HCT116 (cell line): ENCODE results near the gene LCOR. TPM values are rescaled to one million over a fixed set of nuclear protein-coding genes. Genes with fewer than 3 reads are reported as not detected.

Source experiments
- ATAC-seq: fragments of 200-7000 bp; cut with Tn5 transposase; 2 replicates; pipeline ENCODE4 v1.9.1; 2020; ENCODE audit warnings: mild to moderate bottlenecking, moderate library complexity
- BruUV-seq: library from RNA; stranded (reverse); fragments of 400-500 nt; replicated peaks from 2 replicates; lab custom pipeline; 2021; lab: Mats Ljungman, UMichigan
- CTCF ChIA-PET: fragments of 300-600 bp; sonication (Branson Sonifier 250); formaldehyde crosslinking; loops from one replicate; lab custom pipeline; 2021; ENCODE audit warnings: antibody characterized with exemption; lab: Charles Lee
- POLR2A ChIA-PET: fragments of 300-600, 350-600 bp; sonication (Branson Sonifier 250); formaldehyde crosslinking; loops from one replicate; lab custom pipeline; 2021; ENCODE audit warnings: antibody characterized with exemption; lab: Charles Lee
- RAD21 ChIA-PET, 2 experiments: fragments of 300-600 bp; sonication (Branson Sonifier 250); formaldehyde crosslinking; loops; one replicate each; lab custom pipeline; 2023; ENCODE audit warnings: low total read pairs in 2 of 2; ENCODE audit not compliant: uncharacterized antibody in 2 of 2, unreplicated experiment in 2 of 2, low non-redundant PET in 1 of 2; lab: Charles Lee
- DNase-seq: peaks from one replicate; pipeline ENCODE4 v3.0.0-alpha.2; 2010; ENCODE audit warnings: low read depth, low spot score
- H2AFZ ChIP-seq: fragments of 200-600 bp; shearing (Covaris generic), sonication (generic); 2 replicates; pipeline ENCODE4 v1.6.1; 2017; ENCODE audit warnings: low read depth, mixed run types, mixed read lengths, antibody characterized with exemption, low read length; ENCODE audit not compliant: poor library complexity, severe bottlenecking
- H3K27ac ChIP-seq: 2 replicates; pipeline ENCODE4 v1.5.1; 2012; ENCODE audit warnings: low read depth, low read length
- H3K27me3 ChIP-seq: fragments of 200-600 bp; sonication (generic); 2 replicates; pipeline ENCODE4 v1.6.1; 2016; ENCODE audit warnings: mixed run types, low read length, mixed read lengths; ENCODE audit not compliant: insufficient read depth
- H3K36me3 ChIP-seq, 2 experiments: fragments of 200-500 bp in 1 of 2; fragments of 200-600 bp in 1 of 2; sonication (Bioruptor generic) in 1 of 2; sonication (generic) in 1 of 2; 2 replicates each; pipeline versions ENCODE4 v1.5.1 to v1.6.1; 2014 to 2016; ENCODE audit warnings: low read length in 2 of 2, inconsistent platforms in 1 of 2, mixed read lengths in 1 of 2, mixed run types in 1 of 2; ENCODE audit not compliant: insufficient read depth in 2 of 2, control insufficient read depth in 1 of 2
- H3K4me1 ChIP-seq, 2 experiments: fragments of 200-600 bp in 1 of 2; sonication (generic) in 1 of 2; 2 replicates each; pipeline versions ENCODE4 v1.5.1 to v1.6.1; 2012 to 2017; ENCODE audit warnings: low read length in 2 of 2, inconsistent platforms in 1 of 2, mild to moderate bottlenecking in 1 of 2, mixed read lengths in 1 of 2, mixed run types in 1 of 2, moderate library complexity in 1 of 2; ENCODE audit not compliant: insufficient read depth in 2 of 2, control insufficient read depth in 1 of 2
- H3K4me2 ChIP-seq: fragments of 200-600 bp; sonication (generic); 2 replicates; pipeline ENCODE4 v1.6.1; 2017; ENCODE audit warnings: mixed run types, low read length, mixed read lengths
- H3K4me3 ChIP-seq, 2 experiments: fragments of 200-600 bp in 1 of 2; sonication (generic) in 1 of 2; replicated peaks in 1 of 2; 2 replicates each; pipeline ENCODE4 v1.5.1; 2011 to 2016; ENCODE audit warnings: low read length in 2 of 2, control low read depth in 1 of 2, low read depth in 1 of 2, mild to moderate bottlenecking in 1 of 2, mixed read lengths in 1 of 2, mixed run types in 1 of 2
- H3K79me2 ChIP-seq: fragments of 200-600 bp; sonication (generic); 2 replicates; pipeline ENCODE4 v1.6.1; 2017; ENCODE audit warnings: mild to moderate bottlenecking, mixed run types, low read length, moderate library complexity, mixed read lengths; ENCODE audit not compliant: insufficient read depth
- H3K9ac ChIP-seq: fragments of 200-600 bp; sonication (generic); 2 replicates; pipeline ENCODE4 v1.6.1; 2016; ENCODE audit warnings: low read length, mixed read lengths
- H3K9me2 ChIP-seq: fragments of 200-600 bp; sonication (generic), shearing (Covaris generic); 2 replicates; pipeline ENCODE4 v1.6.1; 2017; ENCODE audit warnings: mixed run types, mild to moderate bottlenecking, moderate library complexity; ENCODE audit not compliant: insufficient read depth
- H3K9me3 ChIP-seq, 2 experiments: fragments of 200-500 bp in 1 of 2; fragments of 200-600 bp in 1 of 2; sonication (Bioruptor generic) in 1 of 2; sonication (generic) in 1 of 2; 2 replicates each; pipeline ENCODE4 v1.6.1; 2014 to 2017; ENCODE audit warnings: low read length in 2 of 2, mixed read lengths in 2 of 2, inconsistent platforms in 1 of 2, low read depth in 1 of 2, mild to moderate bottlenecking in 1 of 2, mixed run types in 1 of 2, moderate library complexity in 1 of 2; ENCODE audit not compliant: control insufficient read depth in 1 of 2, insufficient read depth in 1 of 2
- H4K20me1 ChIP-seq: fragments of 200-600 bp; sonication (generic), shearing (Covaris generic); 2 replicates; pipeline ENCODE4 v1.6.1; 2017; ENCODE audit warnings: mixed run types, mild to moderate bottlenecking, moderate library complexity; ENCODE audit not compliant: insufficient read depth
- CBX3 ChIP-seq: IDR thresholded peaks from 2 replicates; pipeline ENCODE4 v1.6.1; 2012; ENCODE audit warnings: low read depth
- EGR1 ChIP-seq: IDR thresholded peaks from 2 replicates; pipeline ENCODE4 v1.6.1; 2012; ENCODE audit warnings: low read depth
- ELF1 ChIP-seq: IDR thresholded peaks from 2 replicates; pipeline ENCODE4 v1.6.1; 2012; ENCODE audit warnings: low read depth, borderline replicate concordance
- EZH2 ChIP-seq: fragments of 200-600 bp; sonication (generic); IDR thresholded peaks from 2 replicates; pipeline ENCODE4 v1.6.1; 2017; ENCODE audit warnings: antibody characterized with exemption, mixed run types
- JUND ChIP-seq: IDR thresholded peaks from 2 replicates; pipeline ENCODE4 v1.6.1; 2012
- SIN3A ChIP-seq: IDR thresholded peaks from 2 replicates; pipeline ENCODE4 v1.6.1; 2012; ENCODE audit warnings: low read depth
- SP1 ChIP-seq: IDR thresholded peaks from 2 replicates; pipeline ENCODE4 v1.6.1; 2012; ENCODE audit warnings: low read depth
- TCF7L2 ChIP-seq: IDR thresholded peaks from 2 replicates; pipeline ENCODE4 v1.7.0; 2011; ENCODE audit warnings: borderline replicate concordance, inconsistent platforms; ENCODE audit not compliant: insufficient read depth, insufficient read length; ENCODE audit errors: extremely low read depth
- ZFX ChIP-seq: fragments of 450-650 bp; IDR thresholded peaks from 2 replicates; pipeline ENCODE4 v1.6.1; 2017
- ZNF274 ChIP-seq: fragments of 200-500 bp; sonication (Bioruptor generic); IDR thresholded peaks from 2 replicates; pipeline ENCODE4 v1.6.1; 2014; ENCODE audit warnings: mild to moderate bottlenecking, low read depth, low read length, inconsistent platforms
- intact Hi-C: fragments of 100-400 bp; cut with micrococcal nuclease; formaldehyde crosslinking; loops from 2 replicates; pipeline ENCODE4 v1.10.0; 2022
- total RNA-seq: library from RNA; stranded (reverse); gene quantifications from one replicate; pipeline ENCODE4 v1.2.1, GENCODE V29; 2021; ENCODE audit not compliant: unreplicated experiment
- TF ChIP-seq, protein P1 (sequence below): IDR thresholded peaks from 2 replicates; pipeline ENCODE4 v1.6.1; 2011; ENCODE audit warnings: mild to moderate bottlenecking, low read length, moderate library complexity; ENCODE audit not compliant: insufficient replicate concordance; ENCODE audit errors: extremely low read depth

The LCOR gene
- total RNA-seq, 1 experiment from 2014 or later = 59.9 TPM

GRCh38 chr10:96791902-96792301 is 40.2 kb upstream of the LCOR start:
- H2AFZ ChIP-seq = no peak overlapping the region
- H3K36me3 ChIP-seq = no peaks in the 10 kb centered on the region
- BruUV-seq = no TSS peak
- no peak overlapping the region for H3K27ac ChIP-seq
- no peak overlapping the region for H3K4me3 ChIP-seq
- DNase-seq (no peak), ATAC-seq (no peak)
- RAD21 ChIA-PET = no interaction called here
- no peaks in the 10 kb centered on the region for H4K20me1 ChIP-seq
- no peak overlapping the region for H3K9ac ChIP-seq
- no peaks in the 10 kb centered on the region for H3K9me2 ChIP-seq
- TF ChIP-seq CBX3 = no peak
- TF ChIP-seq SP1 = no peak
- no peak for TF ChIP-seq EGR1
- TF ChIP-seq JUND = no peak
- no peak for TF ChIP-seq ZNF274
- TF ChIP-seq, protein P1, sequence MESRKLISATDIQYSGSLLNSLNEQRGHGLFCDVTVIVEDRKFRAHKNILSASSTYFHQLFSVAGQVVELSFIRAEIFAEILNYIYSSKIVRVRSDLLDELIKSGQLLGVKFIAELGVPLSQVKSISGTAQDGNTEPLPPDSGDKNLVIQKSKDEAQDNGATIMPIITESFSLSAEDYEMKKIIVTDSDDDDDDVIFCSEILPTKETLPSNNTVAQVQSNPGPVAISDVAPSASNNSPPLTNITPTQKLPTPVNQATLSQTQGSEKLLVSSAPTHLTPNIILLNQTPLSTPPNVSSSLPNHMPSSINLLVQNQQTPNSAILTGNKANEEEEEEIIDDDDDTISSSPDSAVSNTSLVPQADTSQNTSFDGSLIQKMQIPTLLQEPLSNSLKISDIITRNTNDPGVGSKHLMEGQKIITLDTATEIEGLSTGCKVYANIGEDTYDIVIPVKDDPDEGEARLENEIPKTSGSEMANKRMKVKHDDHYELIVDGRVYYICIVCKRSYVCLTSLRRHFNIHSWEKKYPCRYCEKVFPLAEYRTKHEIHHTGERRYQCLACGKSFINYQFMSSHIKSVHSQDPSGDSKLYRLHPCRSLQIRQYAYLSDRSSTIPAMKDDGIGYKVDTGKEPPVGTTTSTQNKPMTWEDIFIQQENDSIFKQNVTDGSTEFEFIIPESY = no peak
- TF ChIP-seq ELF1 = no peak
- TF ChIP-seq ZFX = no peak
- TF ChIP-seq EZH2 = no peak
- TF ChIP-seq TCF7L2 = no peak
- TF ChIP-seq SIN3A = no peak
- peaks cover 6 to 9% of the 10 kb centered on the region in 2 experiments; a peak in 2 of 4 replicates for H3K4me1 ChIP-seq
- POLR2A ChIA-PET = no interaction called here
- no peak overlapping the region for H3K4me2 ChIP-seq
- H3K27me3 ChIP-seq = no peaks in the 10 kb centered on the region
- intact Hi-C loops = no loop called here
- H3K79me2 ChIP-seq = no peaks in the 10 kb centered on the region
- CTCF ChIA-PET = no interaction called here
- H3K9me3 ChIP-seq = no peaks in the 10 kb centered on the region
